Measurements from ENCODE around the gene CDH23. TPM values are rescaled to one million over a fixed set of nuclear protein-coding genes. Genes with fewer than 3 reads are reported as not detected.

Gene CDH23
- total RNA-seq, 1 donor from 2014 or later: not detected

- DNase-seq (ENCODE audit: low read depth in 2 of 2): no peak
These were observed 85.9 kb downstream of the CDH23 start for GRCh38 chr10:71482620-71483019.

- DNase-seq (ENCODE audit: low read depth in 2 of 2): no peak
These were observed 86.4 kb downstream of the CDH23 start for GRCh38 chr10:71483135-71483534.

GRCh38 chr10:71483885-71484751, 87.4 kb downstream of the CDH23 start:
- DNase-seq (ENCODE audit: low read depth in 2 of 2): no peak

- DNase-seq (ENCODE audit: low read depth in 2 of 2): peak; percentile 49 to 69
These were observed 89.9 kb downstream of the CDH23 start for GRCh38 chr10:71486484-71487114.

GRCh38 chr10:71487726-71488125, 91.0 kb downstream of the CDH23 start:
- DNase-seq (ENCODE audit: low read depth in 2 of 2): no peak

GRCh38 chr10:71489077-71489476, 92.4 kb downstream of the CDH23 start:
- no peak for DNase-seq (ENCODE audit: low read depth in 2 of 2)

GRCh38 chr10:71492872-71493271, 96.2 kb downstream of the CDH23 start:
- DNase-seq (ENCODE audit: low read depth in 2 of 2): no peak

- no peak for DNase-seq (ENCODE audit: low read depth in 2 of 2)
These were observed 97.0 kb downstream of the CDH23 start for GRCh38 chr10:71493741-71494140.

GRCh38 chr10:71494476-71494875, 97.8 kb downstream of the CDH23 start:
- no peak for DNase-seq (ENCODE audit: low read depth in 2 of 2)

- no peak for DNase-seq (ENCODE audit: low read depth in 2 of 2)
These were observed 98.3 kb downstream of the CDH23 start for GRCh38 chr10:71494980-71495381.

GRCh38 chr10:71496927-71497762, 100.4 kb downstream of the CDH23 start:
- DNase-seq (ENCODE audit: low read depth in 2 of 2): no peak

- no peak for DNase-seq (ENCODE audit: low read depth in 2 of 2)
These were observed 101.1 kb downstream of the CDH23 start for GRCh38 chr10:71497763-71498326.

- DNase-seq (ENCODE audit: low read depth in 2 of 2): no peak
These were observed 104.7 kb downstream of the CDH23 start for GRCh38 chr10:71501402-71501801.

- DNase-seq (ENCODE audit: low read depth in 2 of 2): no peak
These were observed 105.5 kb downstream of the CDH23 start for GRCh38 chr10:71502190-71502589.

- DNase-seq (ENCODE audit: low read depth in 2 of 2): no peak
These were observed 106.1 kb downstream of the CDH23 start for GRCh38 chr10:71502851-71503250.

- DNase-seq (ENCODE audit: low read depth in 2 of 2): no peak
These were observed 107.4 kb downstream of the CDH23 start for GRCh38 chr10:71504168-71504567.

GRCh38 chr10:71504570-71504969, 107.8 kb downstream of the CDH23 start:
- DNase-seq (ENCODE audit: low read depth in 2 of 2): no peak

- DNase-seq (ENCODE audit: low read depth in 2 of 2): no peak
These were observed 109.1 kb downstream of the CDH23 start for GRCh38 chr10:71505862-71506261.

GRCh38 chr10:71509444-71509843, 112.7 kb downstream of the CDH23 start:
- no peak for DNase-seq (ENCODE audit: low read depth in 2 of 2)

- no peak for DNase-seq (ENCODE audit: low read depth in 2 of 2)
These were observed 114.5 kb downstream of the CDH23 start for GRCh38 chr10:71511206-71511605.

GRCh38 chr10:71512312-71512711, 115.6 kb downstream of the CDH23 start:
- no peak for DNase-seq (ENCODE audit: low read depth in 2 of 2)

Data from lung microvascular endothelial cell (primary cell).